SK-MEL-5 (cell line): Measurements from ENCODE around the gene NUDT19. TPM values are rescaled to one million over a fixed set of nuclear protein-coding genes. Genes with fewer than 3 reads are reported as not detected.
"Not testable (repeated sequence)": the region's sequence is repeated elsewhere in the genome, so short reads cannot be mapped to it uniquely, and the experiment has no call there.

Experiments
- DNase-seq: peaks from one replicate; pipeline ENCODE4 v3.0.0-alpha.2; 2016; ENCODE audit warnings: low read depth, low spot score
- in situ Hi-C: cut with HindIII; loops from 2 replicates; pipeline ENCODE4 v1.10.0; 2016; ENCODE audit warnings: low sequenced_read_pairs, high pct_unique_total_duplicates, low pct_unique_long_range_greater_than_20kb
- total RNA-seq: library from RNA; depleted of rRNA; stranded (reverse); fragments of >200 nt; shearing (Covaris generic); gene quantifications from 2 replicates; pipeline ENCODE4 v1.2.3, GENCODE V29; 2014

Gene NUDT19
- total RNA-seq, 1 experiment from 2014 or later = 13.5 TPM

DNA sequence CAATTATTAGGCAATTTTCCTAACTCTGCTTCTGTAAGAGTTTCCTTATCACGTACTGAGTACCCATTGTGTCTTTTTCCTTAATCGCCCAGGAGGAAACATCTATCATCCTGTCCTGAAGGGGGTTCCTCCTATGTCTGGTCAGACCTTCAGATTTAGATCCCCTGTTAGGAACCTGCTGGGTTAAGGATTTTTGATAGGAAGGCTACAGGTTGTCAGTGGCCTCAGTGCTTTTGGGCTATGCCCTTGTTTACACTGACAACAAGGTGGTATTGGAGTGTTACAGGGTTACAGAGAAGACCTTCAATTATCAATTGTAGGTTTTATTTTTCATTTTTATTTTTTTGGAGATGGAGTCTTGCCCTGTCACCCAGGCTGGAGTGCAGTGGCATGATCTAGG, 3.2 kb downstream of the NUDT19 start:
- DNase-seq, in situ Hi-C loops: not testable (repeated sequence)

- DNase-seq, in situ Hi-C loops: not testable (repeated sequence)
These were observed 3.9 kb downstream of the NUDT19 start for GRCh38 chr19:32695506-32695905.

GRCh38 chr19:32696771-32697170, 5.2 kb downstream of the NUDT19 start:
- in situ Hi-C loops, DNase-seq: not testable (repeated sequence)

DNA sequence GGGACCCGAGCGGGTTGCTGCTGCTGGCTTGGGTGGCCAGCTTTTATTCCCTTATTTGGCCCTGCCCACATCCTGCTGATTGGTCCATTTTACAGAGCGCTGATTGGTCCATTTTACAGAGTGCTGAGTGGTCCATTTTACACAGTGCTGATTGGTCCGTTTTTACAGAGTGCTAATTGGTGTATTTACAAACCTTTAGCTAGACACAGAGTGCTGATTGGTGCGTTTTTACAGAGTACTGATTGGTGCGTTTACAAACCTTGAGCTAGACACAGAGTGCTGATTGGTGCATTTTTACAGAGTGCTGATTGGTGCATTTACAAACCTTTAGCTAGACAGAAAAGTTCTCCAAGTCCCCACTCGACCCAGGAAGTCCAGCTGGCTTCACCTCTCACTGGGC, 8.5 kb downstream of the NUDT19 start:
- DNase-seq, in situ Hi-C loops: not testable (repeated sequence)

DNA sequence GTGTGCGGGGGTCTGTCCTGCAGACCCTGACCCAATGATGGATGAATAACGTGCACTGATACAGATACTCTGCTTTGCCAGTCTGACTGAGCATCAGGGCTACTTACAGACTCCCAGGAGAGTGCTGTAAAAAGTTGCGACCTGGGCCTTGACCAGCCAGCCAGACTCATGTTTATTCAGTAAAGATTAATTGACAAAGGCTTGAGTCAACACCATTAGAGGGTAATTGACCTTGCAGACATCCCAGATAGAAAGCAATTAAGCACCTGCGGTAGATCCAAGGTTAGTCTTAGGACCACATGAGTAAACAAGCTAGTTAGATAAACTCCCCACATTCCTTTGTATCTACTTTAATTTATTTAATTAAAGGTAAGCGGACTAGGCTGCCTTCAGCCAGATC, 10.4 kb downstream of the NUDT19 start:
- DNase-seq = no peak
- in situ Hi-C loops = no loop called here

DNA sequence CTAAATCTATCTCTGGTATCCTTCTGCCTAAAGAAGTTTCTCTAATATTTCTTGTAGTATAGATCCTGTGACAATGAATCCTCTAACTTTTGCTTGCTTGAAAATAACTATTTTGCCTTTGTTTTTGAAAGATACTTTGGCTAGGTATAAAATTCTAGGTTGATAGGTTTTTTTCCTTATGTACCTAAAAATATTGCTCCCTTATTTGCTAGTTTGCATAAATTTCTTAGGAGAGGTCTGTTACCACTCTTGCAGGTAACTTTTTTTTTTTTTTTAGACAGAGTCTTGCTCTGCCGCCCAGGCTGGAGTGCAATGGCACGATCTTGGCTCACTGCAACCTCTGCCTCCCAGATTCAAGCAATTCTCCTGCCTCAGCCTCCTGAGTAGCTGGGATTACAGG, 12.4 kb downstream of the NUDT19 start:
- in situ Hi-C loops, DNase-seq: not testable (repeated sequence)

DNA sequence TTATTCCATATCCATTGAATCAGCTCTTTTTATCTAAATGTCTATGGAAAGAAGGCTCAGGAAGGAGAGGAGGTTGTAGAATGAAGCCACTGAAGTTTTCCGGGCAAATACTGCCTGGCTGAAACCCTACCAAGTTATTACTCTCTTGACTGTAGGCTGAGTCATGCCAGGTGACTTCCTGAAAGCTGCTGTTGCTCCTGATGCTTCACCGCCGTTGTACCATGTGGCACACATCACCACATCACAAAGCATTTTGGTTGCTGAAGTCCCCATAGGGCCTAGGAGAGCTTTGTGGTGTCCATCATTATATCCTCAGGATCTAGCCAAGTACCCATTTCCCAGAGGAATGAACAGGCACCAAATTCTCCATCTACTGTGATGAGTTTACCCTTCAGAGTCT, 16.8 kb downstream of the NUDT19 start:
- DNase-seq = no peak
- in situ Hi-C loops = no loop called here

GRCh38 chr19:32709032-32709431, 17.4 kb downstream of the NUDT19 start:
- in situ Hi-C loops = no loop called here

DNA sequence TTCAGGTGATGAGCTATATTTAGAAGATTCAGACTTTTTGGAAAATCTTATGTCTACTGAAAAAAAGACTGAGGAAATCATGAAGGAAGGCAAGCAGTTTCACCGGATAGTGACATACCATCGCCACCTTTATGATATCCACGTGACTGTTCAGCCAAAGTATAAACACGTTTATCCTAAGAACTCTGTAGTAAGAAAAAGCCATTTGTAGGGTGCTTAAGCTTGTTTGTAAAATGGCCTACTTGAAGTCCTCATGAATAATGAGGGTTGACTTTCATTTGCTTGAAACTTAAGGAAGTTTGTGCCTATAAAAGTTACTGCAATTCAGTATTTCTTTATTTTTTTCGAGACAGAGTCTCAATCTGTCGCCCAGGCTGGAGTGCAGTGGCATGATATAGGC, 20.1 kb downstream of the NUDT19 start:
- in situ Hi-C loops = no loop called here
- no peak for DNase-seq

More at GRCh38 chr19:32709032-32709431, 17.4 kb downstream of the NUDT19 start:
- DNase-seq = no peak

DNA sequence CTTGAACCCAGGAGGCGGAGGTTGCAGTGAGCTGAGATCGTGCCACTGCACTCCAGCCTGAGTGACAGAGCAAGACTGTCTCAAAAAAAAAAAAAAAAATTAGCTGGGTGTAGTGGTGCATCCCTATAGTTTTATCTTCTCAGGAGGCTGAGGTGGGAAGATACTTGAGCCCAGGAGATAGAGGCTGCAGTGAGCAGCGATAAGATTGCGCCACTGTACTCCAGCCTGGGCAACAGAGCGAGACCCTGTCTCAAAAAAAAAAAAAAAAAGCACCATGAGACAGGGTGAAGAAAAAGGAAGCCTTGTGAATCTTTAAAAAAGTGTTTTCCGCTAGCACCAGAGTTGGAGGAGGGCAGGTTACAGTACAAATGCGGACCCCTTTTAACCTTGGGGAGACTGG, 24.6 kb downstream of the NUDT19 start:
- DNase-seq, in situ Hi-C loops: not testable (repeated sequence)

DNA sequence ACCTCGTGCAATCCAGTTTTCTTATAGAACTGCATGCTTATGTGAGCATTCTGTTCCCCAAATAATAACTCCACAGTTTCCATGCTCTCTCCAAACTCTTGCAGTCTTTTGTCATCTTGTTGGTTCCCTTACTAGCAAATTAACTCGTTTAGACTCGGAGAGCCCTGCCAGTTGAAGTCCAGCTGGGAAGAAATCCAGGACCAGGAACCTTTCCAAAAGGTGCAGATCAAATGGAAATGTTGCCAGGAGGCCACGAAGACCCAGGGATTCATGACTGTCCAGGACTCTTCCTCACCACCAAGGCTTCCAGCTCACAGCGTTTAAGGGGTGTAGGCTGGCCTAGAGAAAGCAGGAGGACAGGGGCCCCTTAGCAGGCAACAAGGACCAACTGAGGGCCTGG, 25.9 kb downstream of the NUDT19 start:
- in situ Hi-C loops = no loop called here
- no peak for DNase-seq

GRCh38 chr19:32718286-32718685, 26.7 kb downstream of the NUDT19 start:
- in situ Hi-C loops = no loop called here
- DNase-seq = no peak

DNA sequence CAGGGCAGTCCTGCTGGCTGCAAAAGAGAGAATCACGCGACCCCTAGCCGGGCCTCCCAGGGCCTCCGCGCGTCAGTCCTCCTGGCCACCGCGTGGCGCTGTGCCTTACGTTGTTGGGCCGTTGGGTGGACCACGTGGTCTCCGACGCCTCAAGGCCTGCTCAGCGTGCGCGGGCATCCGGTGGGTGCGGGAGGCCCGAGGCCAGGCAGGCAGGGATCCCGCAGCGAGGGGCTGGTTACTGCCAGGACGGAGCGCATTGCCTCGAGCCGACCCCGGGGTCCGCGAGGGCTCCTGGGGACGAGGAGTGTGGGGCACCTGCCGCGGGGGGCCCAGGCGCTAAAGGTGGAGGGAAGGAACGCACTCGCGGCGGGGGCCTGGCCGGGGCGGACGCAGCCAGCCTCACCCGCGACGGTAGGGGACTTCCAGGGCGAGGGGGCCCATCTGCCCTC, 28.0 kb downstream of the NUDT19 start, which contains the start of gene TDRD12:
Gene TDRD12, plus strand, starts transcription at position 157 of the 449 bp plus-strand sequence. CDS start 306 bp downstream, outside the sequence.
- no peak for DNase-seq
- in situ Hi-C loops = no loop called here

- in situ Hi-C loops = no loop called here
- DNase-seq = no peak
These were observed 28.8 kb downstream of the NUDT19 start for GRCh38 chr19:32720216-32720935.

DNA sequence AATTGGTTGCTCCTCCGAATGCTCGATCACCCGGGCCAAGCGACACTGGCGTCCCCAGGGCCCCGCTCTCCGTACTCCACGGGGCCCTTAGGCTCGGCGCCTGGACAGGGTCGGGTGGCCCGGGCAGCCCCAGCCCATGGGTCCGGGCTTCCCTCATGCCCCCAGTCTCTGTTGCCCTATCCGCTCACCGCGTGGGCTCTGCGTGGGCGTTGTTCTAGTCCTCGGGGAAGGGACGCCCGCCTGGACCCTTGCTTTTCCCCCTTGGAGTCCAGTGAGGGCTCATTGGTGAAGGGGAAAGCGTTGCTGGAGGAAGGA, 29.3 kb downstream of the NUDT19 start:
- in situ Hi-C loops = no loop called here
- DNase-seq = no peak

DNA sequence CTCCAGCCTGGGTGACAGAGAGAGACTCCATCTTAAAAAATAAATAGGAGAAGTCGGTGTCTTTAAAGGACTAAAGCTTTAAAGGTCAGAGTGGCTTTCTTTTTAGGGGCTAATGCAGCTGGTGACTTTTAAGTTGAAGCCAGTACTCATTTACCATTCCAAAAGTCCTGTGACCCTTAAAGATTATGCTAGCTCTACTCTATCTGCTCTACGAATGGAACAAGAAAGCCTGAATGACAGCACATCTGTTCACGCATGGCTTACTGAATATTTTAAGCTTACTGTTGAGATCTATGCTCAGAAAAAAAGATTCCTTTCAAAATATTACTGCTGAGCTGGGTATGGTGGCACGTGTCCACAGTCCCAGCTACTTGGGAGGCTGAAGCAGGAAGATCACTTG, 44.3 kb downstream of the NUDT19 start:
- DNase-seq = no peak

DNA sequence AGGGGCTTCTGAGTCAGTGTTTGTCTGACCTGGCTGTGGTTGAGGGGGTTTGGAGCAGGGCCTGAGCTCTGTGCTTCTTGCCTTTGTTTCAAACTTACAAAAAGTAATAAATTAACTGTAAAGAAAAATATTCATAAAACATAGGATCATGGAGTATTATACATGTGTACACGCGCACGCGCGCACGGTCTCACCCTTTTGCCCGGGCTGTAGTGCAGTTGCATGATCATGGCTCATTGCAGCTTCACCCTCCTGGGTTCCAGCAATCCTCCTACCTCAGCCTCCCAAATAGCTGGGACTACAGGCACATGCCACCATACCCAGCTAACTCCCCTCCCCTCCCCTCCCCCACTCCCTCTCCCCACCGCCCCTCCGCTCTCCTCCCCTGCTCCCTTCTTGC, 51.4 kb downstream of the NUDT19 start:
- DNase-seq = no peak
- in situ Hi-C loops = no loop called here

More for the DNA sequence above, 44.3 kb downstream of the NUDT19 start:
- in situ Hi-C loops = no loop called here

DNA sequence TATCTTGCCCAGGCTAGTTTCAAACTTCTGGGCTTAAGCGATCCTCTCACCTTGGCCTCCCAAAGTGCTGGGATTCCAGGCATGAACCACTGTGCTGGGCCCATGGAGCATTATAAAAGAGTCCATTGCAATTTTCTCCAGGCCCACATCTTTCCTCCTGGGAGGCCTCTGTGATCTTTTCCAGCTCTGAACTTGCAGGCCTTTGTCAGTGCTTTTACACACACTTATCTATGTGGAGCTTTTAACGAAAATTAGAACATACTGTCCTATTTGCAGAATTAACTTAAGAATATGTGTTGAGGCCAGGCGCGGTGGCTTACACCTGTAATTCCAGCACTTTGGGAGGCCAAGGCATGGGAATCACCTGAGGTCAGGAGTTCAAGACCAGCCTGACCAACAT, 51.8 kb downstream of the NUDT19 start:
- DNase-seq = no peak
- in situ Hi-C loops = no loop called here

DNA sequence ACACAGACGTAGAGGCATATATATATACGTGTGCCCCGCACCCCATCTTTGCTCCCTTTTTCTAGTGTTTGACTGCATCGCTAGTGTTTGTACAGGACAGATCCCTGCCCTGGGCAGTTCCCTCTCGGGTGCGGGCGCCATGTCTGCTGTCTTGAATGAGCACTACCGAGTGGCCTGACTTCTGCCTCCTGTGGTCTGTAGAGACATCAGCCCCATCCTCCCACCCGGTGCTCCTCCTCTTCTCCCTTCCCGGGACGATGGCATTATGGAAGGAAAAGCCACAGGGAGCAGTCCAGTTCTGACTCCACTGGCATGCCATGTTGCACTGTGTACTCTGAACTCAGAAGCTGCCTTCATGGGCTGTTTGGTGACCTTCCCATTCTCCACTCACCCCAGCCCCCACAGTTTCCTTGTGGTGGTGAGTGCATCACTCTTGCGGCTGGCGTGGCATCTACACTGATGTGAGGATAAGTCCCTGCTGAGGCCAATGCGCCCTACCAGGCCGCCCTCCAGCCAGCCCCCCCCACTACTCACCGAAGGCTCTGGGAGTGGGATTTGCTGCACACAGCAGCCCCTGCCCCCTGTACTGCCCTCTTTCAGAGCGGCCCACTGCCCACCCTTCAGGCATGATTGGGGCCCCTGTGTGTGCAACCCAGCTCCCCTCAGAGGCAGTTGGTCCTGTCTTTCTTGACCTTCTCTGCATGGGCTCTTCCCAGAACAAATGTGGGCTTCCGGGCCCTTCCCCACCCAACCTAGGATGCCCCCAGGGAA, 53.1 kb downstream of the NUDT19 start:
- in situ Hi-C loops = no loop called here
- DNase-seq = no peak
